HL-60 (cell line): ENCODE measurements around the gene KCND2.

Experiments
- POLR2AphosphoS5 ChIP-seq: IDR thresholded peaks from 2 replicates; pipeline ENCODE4 v1.6.1; 2012; ENCODE audit warnings: low read depth
- SPI1 ChIP-seq: IDR thresholded peaks from 2 replicates; pipeline ENCODE4 v1.6.1; 2012; ENCODE audit warnings: low read depth, mild to moderate bottlenecking, borderline replicate concordance
- TF ChIP-seq, protein P1 (sequence below): IDR thresholded peaks from one replicate; pipeline ENCODE4 v1.5.1; 2011; ENCODE audit warnings: low read length, control low read depth, inconsistent platforms; ENCODE audit not compliant: insufficient read depth
- TF ChIP-seq, protein P2 (sequence below): IDR thresholded peaks from 2 replicates; pipeline ENCODE4 v1.6.1; 2012; ENCODE audit warnings: low read depth; ENCODE audit not compliant: insufficient replicate concordance

GRCh38 chr7:120436487-120437060, 163.6 kb downstream of the KCND2 start:
- TF ChIP-seq, protein P1, sequence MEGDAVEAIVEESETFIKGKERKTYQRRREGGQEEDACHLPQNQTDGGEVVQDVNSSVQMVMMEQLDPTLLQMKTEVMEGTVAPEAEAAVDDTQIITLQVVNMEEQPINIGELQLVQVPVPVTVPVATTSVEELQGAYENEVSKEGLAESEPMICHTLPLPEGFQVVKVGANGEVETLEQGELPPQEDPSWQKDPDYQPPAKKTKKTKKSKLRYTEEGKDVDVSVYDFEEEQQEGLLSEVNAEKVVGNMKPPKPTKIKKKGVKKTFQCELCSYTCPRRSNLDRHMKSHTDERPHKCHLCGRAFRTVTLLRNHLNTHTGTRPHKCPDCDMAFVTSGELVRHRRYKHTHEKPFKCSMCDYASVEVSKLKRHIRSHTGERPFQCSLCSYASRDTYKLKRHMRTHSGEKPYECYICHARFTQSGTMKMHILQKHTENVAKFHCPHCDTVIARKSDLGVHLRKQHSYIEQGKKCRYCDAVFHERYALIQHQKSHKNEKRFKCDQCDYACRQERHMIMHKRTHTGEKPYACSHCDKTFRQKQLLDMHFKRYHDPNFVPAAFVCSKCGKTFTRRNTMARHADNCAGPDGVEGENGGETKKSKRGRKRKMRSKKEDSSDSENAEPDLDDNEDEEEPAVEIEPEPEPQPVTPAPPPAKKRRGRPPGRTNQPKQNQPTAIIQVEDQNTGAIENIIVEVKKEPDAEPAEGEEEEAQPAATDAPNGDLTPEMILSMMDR: no peak
- TF ChIP-seq POLR2AphosphoS5 (no peak), SPI1 (no peak)
- TF ChIP-seq, protein P2, sequence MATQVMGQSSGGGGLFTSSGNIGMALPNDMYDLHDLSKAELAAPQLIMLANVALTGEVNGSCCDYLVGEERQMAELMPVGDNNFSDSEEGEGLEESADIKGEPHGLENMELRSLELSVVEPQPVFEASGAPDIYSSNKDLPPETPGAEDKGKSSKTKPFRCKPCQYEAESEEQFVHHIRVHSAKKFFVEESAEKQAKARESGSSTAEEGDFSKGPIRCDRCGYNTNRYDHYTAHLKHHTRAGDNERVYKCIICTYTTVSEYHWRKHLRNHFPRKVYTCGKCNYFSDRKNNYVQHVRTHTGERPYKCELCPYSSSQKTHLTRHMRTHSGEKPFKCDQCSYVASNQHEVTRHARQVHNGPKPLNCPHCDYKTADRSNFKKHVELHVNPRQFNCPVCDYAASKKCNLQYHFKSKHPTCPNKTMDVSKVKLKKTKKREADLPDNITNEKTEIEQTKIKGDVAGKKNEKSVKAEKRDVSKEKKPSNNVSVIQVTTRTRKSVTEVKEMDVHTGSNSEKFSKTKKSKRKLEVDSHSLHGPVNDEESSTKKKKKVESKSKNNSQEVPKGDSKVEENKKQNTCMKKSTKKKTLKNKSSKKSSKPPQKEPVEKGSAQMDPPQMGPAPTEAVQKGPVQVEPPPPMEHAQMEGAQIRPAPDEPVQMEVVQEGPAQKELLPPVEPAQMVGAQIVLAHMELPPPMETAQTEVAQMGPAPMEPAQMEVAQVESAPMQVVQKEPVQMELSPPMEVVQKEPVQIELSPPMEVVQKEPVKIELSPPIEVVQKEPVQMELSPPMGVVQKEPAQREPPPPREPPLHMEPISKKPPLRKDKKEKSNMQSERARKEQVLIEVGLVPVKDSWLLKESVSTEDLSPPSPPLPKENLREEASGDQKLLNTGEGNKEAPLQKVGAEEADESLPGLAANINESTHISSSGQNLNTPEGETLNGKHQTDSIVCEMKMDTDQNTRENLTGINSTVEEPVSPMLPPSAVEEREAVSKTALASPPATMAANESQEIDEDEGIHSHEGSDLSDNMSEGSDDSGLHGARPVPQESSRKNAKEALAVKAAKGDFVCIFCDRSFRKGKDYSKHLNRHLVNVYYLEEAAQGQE: no peak
